Keratinocyte (primary cell): ENCODE data around the gene TAF1B. TPM values are rescaled to one million over a fixed set of nuclear protein-coding genes. Genes with fewer than 3 reads are reported as not detected.

Experiments
- DNase-seq: peaks from one replicate; pipeline ENCODE4 v3.0.0-alpha.2; 2011; ENCODE audit warnings: low read depth, missing footprints, low spot score
- FAIRE-seq: peaks from 2 replicates; lab custom pipeline; 2011; peaks lifted over from hg19 to GRCh38; lab: Jason Lieb, UNC
- H2AFZ ChIP-seq: 2 replicates; pipeline ENCODE4 v1.6.0; 2012; ENCODE audit warnings: low read length, control low read depth, inconsistent platforms; ENCODE audit not compliant: control insufficient read depth
- H3K27ac ChIP-seq: 2 replicates; pipeline ENCODE4 v1.5.1; 2011; ENCODE audit warnings: low read length; ENCODE audit not compliant: control insufficient read depth, insufficient read depth
- H3K27me3 ChIP-seq: 3 replicates; pipeline ENCODE4 v1.6.0; 2011; ENCODE audit warnings: low read length; ENCODE audit not compliant: control insufficient read depth, insufficient read depth; ENCODE audit errors: extremely low read depth
- H3K36me3 ChIP-seq, 2 experiments: 2 replicates in 1 of 2; 3 replicates in 1 of 2; pipeline ENCODE4 v1.5.1; 2011; ENCODE audit warnings: low read length in 2 of 2, mild to moderate bottlenecking in 1 of 2; ENCODE audit not compliant: control insufficient read depth in 2 of 2, insufficient read depth in 2 of 2; ENCODE audit errors: extremely low read depth in 1 of 2
- H3K4me1 ChIP-seq: 3 replicates; pipeline ENCODE4 v1.5.1; 2011; ENCODE audit warnings: low read length; ENCODE audit not compliant: control insufficient read depth, insufficient read depth; ENCODE audit errors: extremely low read depth
- H3K4me2 ChIP-seq: 3 replicates; pipeline ENCODE4 v1.6.0; 2011; ENCODE audit warnings: low read depth, low read length; ENCODE audit not compliant: control insufficient read depth, insufficient read depth; ENCODE audit errors: extremely low read depth
- H3K4me3 ChIP-seq, 3 experiments: fragments of 200-600 bp in 1 of 3; sonication (generic) in 1 of 3; 2 replicates in 2 of 3; 3 replicates in 1 of 3; pipeline ENCODE4 v1.5.1; 2011 to 2016; ENCODE audit warnings: low read length in 3 of 3, mild to moderate bottlenecking in 3 of 3, control low read depth in 2 of 3, inconsistent platforms in 1 of 3, low read depth in 1 of 3, mixed read lengths in 1 of 3, mixed run types in 1 of 3, moderate library complexity in 1 of 3; ENCODE audit not compliant: control insufficient read depth in 2 of 3, insufficient read depth in 2 of 3; ENCODE audit errors: extremely low read depth in 1 of 3
- H3K79me2 ChIP-seq: 2 replicates; pipeline ENCODE4 v1.6.0; 2012; ENCODE audit warnings: low read length; ENCODE audit not compliant: control insufficient read depth, insufficient read depth
- H3K9ac ChIP-seq: 3 replicates; pipeline ENCODE4 v1.6.0; 2011; ENCODE audit warnings: low read length; ENCODE audit not compliant: control insufficient read depth, insufficient read depth; ENCODE audit errors: extremely low read depth
- H3K9me1 ChIP-seq: 3 replicates; pipeline ENCODE4 v1.6.0; 2011; ENCODE audit warnings: low read length; ENCODE audit not compliant: control insufficient read depth, insufficient read depth; ENCODE audit errors: extremely low read depth
- H3K9me3 ChIP-seq: 2 replicates; pipeline ENCODE4 v1.5.1; 2012; ENCODE audit warnings: low read depth, low read length; ENCODE audit not compliant: control insufficient read depth
- H4K20me1 ChIP-seq: 3 replicates; pipeline ENCODE4 v1.6.0; 2011; ENCODE audit warnings: low read length; ENCODE audit not compliant: control insufficient read depth, insufficient read depth; ENCODE audit errors: extremely low read depth
- EZH2 ChIP-seq: IDR thresholded peaks from one replicate; pipeline ENCODE4 v1.6.1; 2012; ENCODE audit warnings: inconsistent platforms, mild to moderate bottlenecking, low read length, moderate library complexity
- dilution Hi-C: fragments of 300-500 bp; cut with MboI; formaldehyde crosslinking; loops from one replicate; pipeline ENCODE4 v1.7.0; 2020; ENCODE audit warnings: low sequenced_read_pairs; ENCODE audit not compliant: extremely low pct_ligation_motif_present
- polyA plus RNA-seq, 5 experiments: library from polyadenylated mRNA; depleted of rRNA in 3 of 5; stranded (reverse) in 3 of 5; stranded (forward) in 1 of 5; unstranded in 1 of 5; fragments of >200 nt; gene quantifications; 1 replicate in 1 of 5; 2 replicates in 3 of 5; 3 replicates in 1 of 5; pipeline versions ENCODE4 v1.2.1 to v1.2.3, GENCODE V29; 2011 to 2012; ENCODE audit warnings: missing spikeins in 2 of 5, low read depth in 1 of 5, low replicate concordance in 1 of 5
- TF ChIP-seq, protein P1 (sequence below), 3 experiments: IDR thresholded peaks in 1 of 3; conservative IDR thresholded peaks in 1 of 3; optimal IDR thresholded peaks in 1 of 3; 2 replicates in 2 of 3; 3 replicates in 1 of 3; pipeline versions ENCODE3 to v1.5.1; 2011; ENCODE audit warnings: low read length in 3 of 3, mild to moderate bottlenecking in 3 of 3, moderate library complexity in 2 of 3, control low read depth in 1 of 3, inconsistent platforms in 1 of 3; ENCODE audit not compliant: insufficient read depth in 2 of 3; ENCODE audit errors: extremely low read depth in 1 of 3

The TAF1B gene
- polyA plus RNA-seq, 1 donor (not counting 4 experiments of a cell fraction or from before 2014, with no cell fraction given), result 16.5 TPM

DNA sequence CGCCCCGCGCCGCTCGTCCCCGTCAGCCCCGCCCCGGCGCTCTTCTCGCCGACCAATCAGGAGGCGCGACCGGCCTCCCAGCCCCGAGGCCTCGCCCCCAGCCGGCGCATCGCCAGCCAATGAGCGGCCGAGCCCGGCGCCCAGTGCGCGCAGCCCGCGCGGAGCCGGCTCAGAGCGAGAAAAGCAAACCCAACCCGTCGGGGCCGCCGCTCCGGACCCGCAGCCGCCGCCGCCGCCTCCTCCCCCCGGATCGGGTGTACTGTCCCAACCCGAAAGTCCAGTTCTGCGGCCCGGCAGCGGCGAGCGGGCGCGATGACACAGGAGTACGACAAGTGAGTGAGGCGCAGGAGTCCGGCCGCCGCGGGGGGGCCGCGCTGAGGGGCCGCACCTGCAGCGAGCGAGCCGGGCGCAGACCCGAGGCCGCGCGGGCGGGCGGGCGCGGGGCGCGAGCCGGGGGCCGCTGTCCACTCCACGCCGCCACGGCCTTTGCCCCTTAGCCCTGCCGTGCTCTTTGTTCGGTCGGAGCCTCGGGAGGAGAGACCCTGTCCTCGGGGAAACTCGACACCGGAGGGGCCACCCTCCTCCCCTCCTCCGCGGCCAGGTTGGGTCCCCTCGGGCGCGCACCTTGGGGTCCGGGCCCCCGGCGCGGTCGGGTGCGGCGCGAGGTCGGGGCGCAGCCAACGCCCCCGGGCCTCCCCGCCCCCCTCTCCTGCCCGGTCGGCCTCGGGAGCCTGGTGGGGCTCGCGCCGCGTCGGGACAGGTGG is 108.4 kb downstream of the TAF1B start, which contains the start of gene GRHL1:
GRHL1 (plus strand) TSS at position 172 of the 764 bp plus-strand sequence; CDS start at position 313, 141 bp downstream.
- Histone ChIP-seq H3K9me3 (no peaks in the 10 kb centered on the region), H3K4me2 (peak within 1 kb of the TSS; percentile 71), H3K79me2 (no peaks in the 10 kb centered on the region), H3K9me1 (no peaks in the 10 kb centered on the region), H4K20me1 (no peaks in the 10 kb centered on the region), H3K36me3 (no peaks in the 10 kb centered on the region), H2AFZ (peak within 1 kb of the TSS; percentile 72), H3K4me3 (peak within 1 kb of the TSS; percentile 50 to 72 (median 59)), H3K27me3 (no peaks in the 10 kb centered on the region), H3K4me1 (peaks cover 2% of the 10 kb centered on the region), H3K9ac (peak within 1 kb of the TSS; percentile 56), H3K27ac (no peak within 1 kb of the TSS)
- no peak for FAIRE-seq
- DNase-seq, result no peak
- TF ChIP-seq EZH2, result no peak
- TF ChIP-seq, protein P1, sequence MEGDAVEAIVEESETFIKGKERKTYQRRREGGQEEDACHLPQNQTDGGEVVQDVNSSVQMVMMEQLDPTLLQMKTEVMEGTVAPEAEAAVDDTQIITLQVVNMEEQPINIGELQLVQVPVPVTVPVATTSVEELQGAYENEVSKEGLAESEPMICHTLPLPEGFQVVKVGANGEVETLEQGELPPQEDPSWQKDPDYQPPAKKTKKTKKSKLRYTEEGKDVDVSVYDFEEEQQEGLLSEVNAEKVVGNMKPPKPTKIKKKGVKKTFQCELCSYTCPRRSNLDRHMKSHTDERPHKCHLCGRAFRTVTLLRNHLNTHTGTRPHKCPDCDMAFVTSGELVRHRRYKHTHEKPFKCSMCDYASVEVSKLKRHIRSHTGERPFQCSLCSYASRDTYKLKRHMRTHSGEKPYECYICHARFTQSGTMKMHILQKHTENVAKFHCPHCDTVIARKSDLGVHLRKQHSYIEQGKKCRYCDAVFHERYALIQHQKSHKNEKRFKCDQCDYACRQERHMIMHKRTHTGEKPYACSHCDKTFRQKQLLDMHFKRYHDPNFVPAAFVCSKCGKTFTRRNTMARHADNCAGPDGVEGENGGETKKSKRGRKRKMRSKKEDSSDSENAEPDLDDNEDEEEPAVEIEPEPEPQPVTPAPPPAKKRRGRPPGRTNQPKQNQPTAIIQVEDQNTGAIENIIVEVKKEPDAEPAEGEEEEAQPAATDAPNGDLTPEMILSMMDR (optimal IDR thresholded peaks at IDR 0.05 in 1 of 3, IDR thresholded peaks at IDR 0.05 in 1 of 3, conservative IDR thresholded peaks at IDR 0.05 in 1 of 3; ENCODE audit: extremely low read depth in 1 of 3, insufficient read depth in 2 of 3, low read length in 3 of 3), result no peak
- dilution Hi-C loops, result no loop called here

DNA sequence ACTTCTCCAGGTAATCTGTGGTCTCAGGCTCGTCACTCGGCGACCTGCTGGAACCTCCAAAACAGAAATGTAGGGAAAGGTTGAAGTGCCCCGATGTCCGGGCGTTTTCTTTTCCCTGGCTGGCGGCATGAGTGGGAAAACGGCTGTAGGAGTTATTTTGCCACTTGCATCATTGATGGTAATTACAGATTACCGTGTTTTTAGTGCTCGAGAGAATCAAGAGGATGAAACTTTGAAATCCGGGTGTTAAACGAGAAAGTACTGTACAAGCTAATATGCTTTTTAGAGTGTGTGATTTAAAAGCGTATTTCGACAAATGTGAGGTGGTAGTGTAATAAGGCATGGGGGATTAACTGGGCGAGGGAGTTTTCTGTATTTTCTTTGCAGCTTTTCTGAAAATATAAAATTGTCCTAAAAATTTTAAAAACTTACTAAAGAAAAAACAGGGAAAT is 109.0 kb downstream of the TAF1B start:
- DNase-seq, result no peak
- Histone ChIP-seq H3K27me3 (no peaks in the 10 kb centered on the region), H3K4me2 (peak overlapping the region; percentile 63), H3K27ac (no peak overlapping the region), H2AFZ (no peak overlapping the region), H4K20me1 (no peaks in the 10 kb centered on the region), H3K9me1 (no peaks in the 10 kb centered on the region), H3K9ac (peak overlapping the region; percentile 47), H3K4me1 (peaks cover 2% of the 10 kb centered on the region), H3K9me3 (no peaks in the 10 kb centered on the region), H3K4me3 (peak overlapping the region; percentile 50 to 70 (median 54)), H3K36me3 (no peaks in the 10 kb centered on the region), H3K79me2 (no peaks in the 10 kb centered on the region)
- no peak for FAIRE-seq
- TF ChIP-seq, protein P1 (optimal IDR thresholded peaks at IDR 0.05 in 1 of 3, IDR thresholded peaks at IDR 0.05 in 1 of 3, conservative IDR thresholded peaks at IDR 0.05 in 1 of 3; ENCODE audit: extremely low read depth in 1 of 3, insufficient read depth in 2 of 3, low read length in 3 of 3), result no peak
- TF ChIP-seq EZH2, result no peak
- dilution Hi-C loops, result no loop called here
